Measurements from ENCODE around the gene GTPBP3. TPM values are rescaled to one million over a fixed set of nuclear protein-coding genes. Genes with fewer than 3 reads are reported as not detected.

Gene GTPBP3
- total RNA-seq, 1 donor from 2014 or later, result 25.5 TPM

DNA sequence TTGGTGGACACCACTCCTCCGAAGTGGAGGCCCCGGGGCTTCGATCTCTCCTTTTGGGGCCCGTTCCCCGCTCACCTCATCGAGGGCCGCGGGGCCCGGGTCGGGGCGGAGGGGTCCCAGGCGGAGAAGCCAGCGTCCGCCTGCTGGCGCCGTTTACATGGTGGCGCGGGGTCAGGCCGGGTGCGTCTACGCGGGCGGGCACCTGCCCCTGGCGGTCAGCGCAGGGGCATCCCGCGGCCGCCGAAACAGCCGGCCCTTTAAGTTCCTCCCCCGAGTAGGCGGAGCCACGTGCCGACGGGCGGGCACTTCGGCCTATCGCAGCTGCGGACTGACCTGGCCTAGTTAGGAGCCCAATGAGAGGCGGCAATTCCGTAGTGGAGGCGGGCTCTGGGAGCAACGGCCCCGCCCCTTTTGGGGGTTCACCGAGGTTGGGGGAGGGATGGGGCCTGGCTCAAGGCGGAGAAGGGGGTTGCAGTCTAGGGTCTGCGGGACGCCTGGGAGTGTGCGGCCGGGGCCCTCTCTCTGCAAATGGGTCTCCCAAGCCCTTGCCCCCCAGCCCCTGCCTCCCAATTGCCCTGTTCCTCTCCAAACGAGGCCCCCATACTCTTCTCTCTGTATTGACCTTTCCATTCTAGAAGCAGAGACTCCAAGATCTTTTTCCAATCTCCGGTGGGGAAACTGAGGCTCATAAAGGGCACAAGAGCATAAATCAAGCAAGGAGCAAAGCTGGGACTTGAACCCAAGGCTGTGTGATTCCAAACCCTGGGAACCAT lies 34.0 kb upstream of the GTPBP3 start, which contains the start of gene ABHD8:
ABHD8 (minus strand) TSS at position 259 of the 773 bp plus-strand sequence. CDS start 1,809 bp downstream, outside the sequence.
- Histone ChIP-seq H3K9me3 (no peaks in the 10 kb centered on the region), H3K36me3 (peaks cover 0 to 2% of the 10 kb centered on the region in 2 donors), H3K27me3 (no peaks in the 10 kb centered on the region), H3K27ac (peak within 1 kb of the TSS; percentile 92), H3K4me3 (peak within 1 kb of the TSS; percentile 60 to 89), H3K4me1 (peaks cover 51% of the 10 kb centered on the region)
- TF ChIP-seq, protein P1, sequence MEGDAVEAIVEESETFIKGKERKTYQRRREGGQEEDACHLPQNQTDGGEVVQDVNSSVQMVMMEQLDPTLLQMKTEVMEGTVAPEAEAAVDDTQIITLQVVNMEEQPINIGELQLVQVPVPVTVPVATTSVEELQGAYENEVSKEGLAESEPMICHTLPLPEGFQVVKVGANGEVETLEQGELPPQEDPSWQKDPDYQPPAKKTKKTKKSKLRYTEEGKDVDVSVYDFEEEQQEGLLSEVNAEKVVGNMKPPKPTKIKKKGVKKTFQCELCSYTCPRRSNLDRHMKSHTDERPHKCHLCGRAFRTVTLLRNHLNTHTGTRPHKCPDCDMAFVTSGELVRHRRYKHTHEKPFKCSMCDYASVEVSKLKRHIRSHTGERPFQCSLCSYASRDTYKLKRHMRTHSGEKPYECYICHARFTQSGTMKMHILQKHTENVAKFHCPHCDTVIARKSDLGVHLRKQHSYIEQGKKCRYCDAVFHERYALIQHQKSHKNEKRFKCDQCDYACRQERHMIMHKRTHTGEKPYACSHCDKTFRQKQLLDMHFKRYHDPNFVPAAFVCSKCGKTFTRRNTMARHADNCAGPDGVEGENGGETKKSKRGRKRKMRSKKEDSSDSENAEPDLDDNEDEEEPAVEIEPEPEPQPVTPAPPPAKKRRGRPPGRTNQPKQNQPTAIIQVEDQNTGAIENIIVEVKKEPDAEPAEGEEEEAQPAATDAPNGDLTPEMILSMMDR (IDR thresholded peaks at IDR 0.05), result peak; percentile 33 to 71 (median 51)
- TF ChIP-seq POLR2AphosphoS5 (IDR thresholded peaks at IDR 0.05; ENCODE audit: insufficient read depth in 1 of 2, low read depth in 1 of 2) (peak; percentile 38 to 64), POLR2A (IDR thresholded peaks at IDR 0.05) (peak in 1 of 2 donors; percentile 49)
- DNase-seq (ENCODE audit: extremely low spot score in 2 of 2), result peak in 1 of 2 donors; percentile 97
- intact Hi-C loops (cut with DNase I), result no loop called here

DNA sequence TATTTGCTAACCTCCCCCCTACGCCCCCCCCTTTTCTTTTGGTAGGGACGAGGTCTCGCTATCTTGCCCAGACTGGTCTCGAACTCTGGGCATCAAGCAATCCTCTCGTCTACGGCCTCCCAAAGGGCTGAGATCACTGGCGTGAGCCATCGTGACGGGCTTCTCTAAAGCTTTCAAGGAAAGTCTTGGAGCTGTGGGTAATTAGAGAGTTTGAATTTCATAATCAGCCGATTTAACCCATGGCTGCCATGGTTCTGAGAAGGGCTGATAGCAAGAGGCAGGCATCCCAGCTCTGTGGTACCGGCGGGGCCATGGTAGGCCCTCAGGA lies 33.4 kb upstream of the GTPBP3 start:
- H3K36me3 ChIP-seq, result no peaks in the 10 kb centered on the region
- peak overlapping the region in 1 of 2 donors; percentile 89 for H3K4me3 ChIP-seq
- DNase-seq (ENCODE audit: extremely low spot score in 2 of 2), result no peak
- TF ChIP-seq POLR2A (IDR thresholded peaks at IDR 0.05) (no peak), POLR2AphosphoS5 (IDR thresholded peaks at IDR 0.05; ENCODE audit: insufficient read depth in 1 of 2, low read depth in 1 of 2) (no peak)
- TF ChIP-seq, protein P1 (IDR thresholded peaks at IDR 0.05), result no peak
- intact Hi-C loops (cut with DNase I), result no loop called here
- no peaks in the 10 kb centered on the region for H3K27me3 ChIP-seq
- peaks cover 51% of the 10 kb centered on the region for H3K4me1 ChIP-seq
- H3K9me3 ChIP-seq, result no peaks in the 10 kb centered on the region
- H3K27ac ChIP-seq, result peak overlapping the region; percentile 92

DNA sequence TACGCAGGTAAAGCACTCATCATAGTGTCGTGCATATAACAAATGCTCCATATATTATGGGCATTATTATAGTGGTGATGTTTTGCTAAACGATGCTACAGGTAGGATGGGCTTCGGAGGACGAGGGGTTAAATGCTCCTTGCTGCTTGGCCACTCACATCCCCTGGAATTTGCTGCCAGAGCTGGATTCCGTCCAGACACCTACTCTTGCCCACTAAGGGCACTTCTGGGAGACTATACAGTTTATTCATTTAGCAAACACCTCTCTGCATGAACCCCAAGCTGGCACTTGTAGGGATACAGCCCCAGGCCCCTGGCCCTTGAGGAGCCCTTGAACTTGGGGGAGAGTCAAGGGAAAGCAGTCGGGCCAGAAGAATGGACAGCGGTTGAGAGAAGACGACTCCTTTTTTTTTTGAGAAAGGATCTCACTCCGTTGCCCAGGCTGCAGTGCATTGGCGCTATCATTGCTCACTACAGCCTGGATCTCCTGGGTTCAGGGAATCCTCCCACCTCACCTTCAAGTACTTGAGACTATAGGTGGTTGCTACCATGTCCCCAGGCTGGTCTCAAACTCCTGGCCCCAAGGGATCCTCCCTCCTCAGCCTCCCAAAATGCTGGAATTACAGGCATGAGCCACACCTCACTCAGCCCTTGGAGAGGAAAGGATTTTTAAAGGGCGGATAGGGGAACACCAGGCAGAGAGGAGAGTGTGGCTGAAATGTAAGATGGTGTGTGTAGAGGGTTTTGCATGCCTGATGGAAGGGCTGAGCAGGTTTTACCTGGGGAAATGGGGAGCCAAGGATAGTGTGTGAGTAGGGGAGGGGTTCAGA lies 32.8 kb upstream of the GTPBP3 start:
- peak overlapping the region; percentile 92 for H3K27ac ChIP-seq
- no peak for TF ChIP-seq POLR2A (IDR thresholded peaks at IDR 0.05)
- peak overlapping the region in 1 of 2 donors; percentile 69 for H3K4me3 ChIP-seq
- no peaks in the 10 kb centered on the region for H3K27me3 ChIP-seq
- H3K36me3 ChIP-seq, result no peaks in the 10 kb centered on the region
- peaks cover 51% of the 10 kb centered on the region for H3K4me1 ChIP-seq
- no peak for DNase-seq (ENCODE audit: extremely low spot score in 2 of 2)
- intact Hi-C loops (cut with DNase I), result no loop called here
- H3K9me3 ChIP-seq, result no peaks in the 10 kb centered on the region

DNA sequence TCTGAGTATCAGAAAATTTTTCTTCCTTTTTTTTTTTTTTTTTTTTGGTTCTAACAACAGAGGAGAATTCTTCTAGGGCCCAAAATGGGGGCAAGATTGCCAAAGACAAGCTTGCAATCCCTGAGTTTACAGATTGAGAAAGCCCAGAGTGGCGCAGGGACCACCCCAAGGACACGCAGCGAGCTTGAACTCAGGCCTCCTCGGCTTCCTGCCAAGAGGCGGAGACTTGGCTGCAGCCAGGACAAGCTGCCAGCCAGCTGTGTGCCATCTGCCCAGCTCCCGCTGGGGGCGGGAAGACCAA lies 32.2 kb upstream of the GTPBP3 start:
- Histone ChIP-seq H3K27me3 (no peaks in the 10 kb centered on the region), H3K4me3 (peak overlapping the region; percentile 64 to 69), H3K4me1 (peaks cover 56% of the 10 kb centered on the region), H3K27ac (peak overlapping the region; percentile 92), H3K9me3 (no peaks in the 10 kb centered on the region), H3K36me3 (no peaks in the 10 kb centered on the region)
- intact Hi-C loops (cut with DNase I), result no loop called here
- TF ChIP-seq, protein P1 (IDR thresholded peaks at IDR 0.05), result no peak
- TF ChIP-seq POLR2AphosphoS5 (IDR thresholded peaks at IDR 0.05; ENCODE audit: insufficient read depth in 1 of 2, low read depth in 1 of 2) (no peak), POLR2A (IDR thresholded peaks at IDR 0.05) (no peak)
- DNase-seq (ENCODE audit: extremely low spot score in 2 of 2), result no peak

DNA sequence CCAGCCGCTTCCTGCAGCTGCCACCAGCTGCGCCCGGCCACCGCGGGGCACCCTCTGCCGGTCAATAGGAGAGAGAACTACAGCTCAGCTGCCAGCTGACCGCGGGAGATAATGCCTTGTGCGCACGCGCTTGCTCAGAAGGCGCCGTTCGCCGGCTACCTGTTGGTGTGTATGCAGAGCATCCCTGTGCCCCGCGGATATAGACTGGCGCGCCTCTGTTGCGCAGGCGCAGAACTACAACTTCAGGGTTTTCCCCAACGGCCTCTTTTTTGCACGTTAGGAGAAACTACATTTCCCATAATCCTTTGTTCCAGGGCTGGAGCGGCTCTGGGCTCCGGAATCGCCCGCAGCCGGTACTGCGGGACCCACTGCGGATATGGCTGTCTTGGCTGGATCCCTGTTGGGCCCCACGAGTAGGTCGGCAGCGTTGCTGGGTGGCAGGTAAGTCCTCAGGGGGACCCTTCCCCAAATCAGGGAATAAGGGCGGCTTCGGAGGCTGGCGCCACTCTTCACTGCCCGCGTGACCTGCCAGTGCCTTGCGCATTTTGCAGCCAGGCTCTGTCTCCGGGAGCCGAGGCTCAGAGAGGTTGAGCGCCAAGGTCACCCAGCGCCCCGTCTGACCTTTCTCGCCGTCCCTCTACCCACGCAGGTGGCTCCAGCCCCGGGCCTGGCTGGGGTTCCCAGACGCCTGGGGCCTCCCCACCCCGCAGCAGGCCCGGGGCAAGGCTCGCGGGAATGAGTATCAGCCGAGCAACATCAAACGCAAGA lies 31.7 kb upstream of the GTPBP3 start, which contains the start of gene MRPL34:
MRPL34 (plus strand) TSS at position 356 of the 768 bp plus-strand sequence; CDS start at position 377, 21 bp downstream.
- no peaks in the 10 kb centered on the region for H3K27me3 ChIP-seq
- intact Hi-C loops (cut with DNase I), result no loop called here
- DNase-seq (ENCODE audit: extremely low spot score in 2 of 2), result peak; percentile 98 to 99
- TF ChIP-seq, protein P1 (IDR thresholded peaks at IDR 0.05), result peak in 2 of 3 experiments; percentile 58 to 80
- TF ChIP-seq POLR2A (IDR thresholded peaks at IDR 0.05), result no peak
- peak; percentile 95 to 98 for TF ChIP-seq POLR2AphosphoS5 (IDR thresholded peaks at IDR 0.05; ENCODE audit: insufficient read depth in 1 of 2, low read depth in 1 of 2)
- no peaks in the 10 kb centered on the region for H3K9me3 ChIP-seq
- H3K36me3 ChIP-seq, result no peaks in the 10 kb centered on the region
- H3K4me1 ChIP-seq, result peaks cover 61% of the 10 kb centered on the region
- peak within 1 kb of the TSS; percentile 64 to 69 for H3K4me3 ChIP-seq
- H3K27ac ChIP-seq, result peak within 1 kb of the TSS; percentile 92
